Activated T-cell treated with anti-CD3 and anti-CD28 coated beads, Interleukin-2, amount 50 U/mL, for 4 hours (primary cell): ENCODE measurements around the gene UBQLN3. TPM values are rescaled to one million over a fixed set of nuclear protein-coding genes. Genes with fewer than 3 reads are reported as not detected.

Experiments used
- ATAC-seq, 2 donors: fragments of 200-7000 bp; cut with Tn5 transposase; one replicate each; pipeline ENCODE4 v1.10.0; 2021
- DNase-seq: peaks from one replicate; pipeline ENCODE4 v3.0.0-alpha.2; 2020
- H3K27me3 Mint-ChIP-seq: one replicate; pipeline ENCODE4 v1.8.0; 2021; ENCODE audit warnings: low read depth, mixed read lengths
- H3K36me3 Mint-ChIP-seq: one replicate; pipeline ENCODE4 v1.8.0; 2022; ENCODE audit warnings: mixed read lengths; ENCODE audit not compliant: insufficient read depth
- H3K4me1 Mint-ChIP-seq: one replicate; pipeline ENCODE4 v1.8.0; 2021; ENCODE audit warnings: low read depth, mixed read lengths
- H3K4me3 Mint-ChIP-seq: one replicate; pipeline ENCODE4 v1.8.0; 2021; ENCODE audit warnings: mild to moderate bottlenecking, moderate library complexity, mixed read lengths
- H3K9me3 Mint-ChIP-seq: one replicate; pipeline ENCODE4 v1.8.0; 2021; ENCODE audit warnings: mixed read lengths
- total RNA-seq, 3 donors: library from RNA; stranded (reverse); gene quantifications; one replicate each; pipeline ENCODE4 v1.2.1, GENCODE V29; 2021

Gene UBQLN3
- total RNA-seq, 3 donors from 2014 or later, result not detected

DNA sequence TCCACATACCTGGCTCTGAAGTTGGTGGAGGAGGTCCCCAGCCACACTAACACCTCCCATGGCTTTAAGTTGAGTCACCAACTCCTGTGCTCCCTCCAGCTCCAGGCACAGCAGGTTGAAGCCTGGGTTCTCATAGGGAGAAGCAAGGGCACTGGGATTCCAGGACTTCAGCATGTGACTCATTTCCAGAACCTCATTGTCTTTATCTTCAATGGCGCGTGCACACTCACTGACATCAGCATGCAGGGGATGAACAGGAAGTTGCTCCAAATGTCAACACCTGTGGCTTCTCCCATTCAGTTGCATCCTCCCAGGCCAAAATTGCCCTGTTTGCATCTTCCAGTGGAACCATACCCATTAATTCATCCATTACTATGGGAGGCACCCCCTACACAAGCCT, 12.6 kb upstream of the UBQLN3 start:
- Mint-ChIP-seq H3K9me3 (no peaks in the 10 kb centered on the region), H3K4me3 (no peak overlapping the region), H3K27me3 (no peaks in the 10 kb centered on the region), H3K36me3 (no peaks in the 10 kb centered on the region), H3K4me1 (no peaks in the 10 kb centered on the region)
- no peak for ATAC-seq
- no peak for DNase-seq

DNA sequence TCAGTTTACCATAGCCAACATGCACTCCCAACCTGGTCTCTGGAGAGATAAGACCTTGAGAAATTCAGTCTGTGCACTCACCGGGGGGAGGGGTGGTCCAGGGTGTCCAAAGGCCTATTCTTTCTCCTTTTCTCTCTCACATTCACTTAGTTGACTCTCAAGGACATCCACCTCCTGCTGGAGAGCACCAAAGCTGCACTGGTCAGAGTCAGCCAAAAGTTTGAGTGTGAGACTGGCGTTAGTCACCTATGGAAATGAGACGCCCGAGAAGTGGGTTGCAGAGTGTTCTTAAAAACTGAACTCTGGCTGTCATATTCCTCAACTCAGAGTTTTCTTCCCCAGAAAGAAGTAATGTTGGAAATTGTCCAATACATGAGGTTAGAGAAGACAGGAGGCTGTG, 11.8 kb upstream of the UBQLN3 start:
- Mint-ChIP-seq H3K36me3 (no peaks in the 10 kb centered on the region), H3K9me3 (no peaks in the 10 kb centered on the region), H3K4me1 (no peaks in the 10 kb centered on the region)

DNA sequence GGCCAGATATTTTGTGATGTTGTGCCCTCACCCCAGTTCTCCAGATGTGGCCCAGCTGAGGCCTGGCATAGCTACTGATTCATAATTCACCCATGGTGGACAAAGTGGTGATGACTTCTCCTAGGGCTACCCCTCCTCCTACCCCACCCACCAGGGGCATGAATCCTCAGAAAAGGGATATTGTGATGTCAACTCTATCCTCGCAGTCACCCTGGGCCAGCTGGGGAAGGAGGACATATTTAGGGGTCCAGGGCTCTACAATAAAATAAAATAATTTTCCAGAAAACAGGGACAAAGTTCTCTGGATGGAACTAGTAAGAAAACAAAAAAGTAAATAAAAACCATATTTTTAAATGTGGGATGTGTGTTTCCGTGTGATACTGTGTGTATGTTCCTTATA, 6.8 kb upstream of the UBQLN3 start, which contains the start of gene UBQLNL:
Gene UBQLNL (minus strand): TSS at position 101 of the 400 bp plus-strand sequence. CDS start 258 bp downstream, outside the sequence.
- no peaks in the 10 kb centered on the region for H3K36me3 Mint-ChIP-seq
- no peak for DNase-seq
- H3K4me1 Mint-ChIP-seq, result no peaks in the 10 kb centered on the region
- H3K27me3 Mint-ChIP-seq, result no peaks in the 10 kb centered on the region
- H3K9me3 Mint-ChIP-seq, result no peaks in the 10 kb centered on the region
- ATAC-seq, result no peak
- H3K4me3 Mint-ChIP-seq, result no peak within 1 kb of the TSS

More for the DNA sequence above, 11.8 kb upstream of the UBQLN3 start:
- DNase-seq, result no peak
- ATAC-seq, result no peak
- Mint-ChIP-seq H3K4me3 (no peak overlapping the region), H3K27me3 (no peaks in the 10 kb centered on the region)

DNA sequence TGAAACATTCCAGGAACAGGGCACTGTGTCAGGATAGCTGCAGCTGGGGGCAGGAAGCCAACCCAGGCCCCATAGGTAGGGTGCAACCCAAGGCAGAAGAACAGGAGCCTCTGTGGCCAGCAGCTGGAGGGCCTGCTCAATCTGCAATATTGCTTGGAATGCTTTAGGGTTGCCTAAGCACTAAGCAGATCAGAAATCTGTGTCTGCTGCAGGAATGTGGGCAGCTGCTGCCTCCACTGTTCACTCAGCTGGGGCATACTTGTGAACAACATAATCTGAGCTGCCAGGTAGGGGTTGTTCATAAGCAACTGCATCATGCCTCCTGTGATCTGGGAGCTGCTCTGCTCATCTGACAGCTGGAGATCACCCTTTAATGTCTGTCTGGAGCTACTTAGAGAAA, 5.1 kb upstream of the UBQLN3 start:
- Mint-ChIP-seq H3K27me3 (no peaks in the 10 kb centered on the region), H3K9me3 (no peaks in the 10 kb centered on the region), H3K36me3 (no peaks in the 10 kb centered on the region), H3K4me1 (no peaks in the 10 kb centered on the region), H3K4me3 (no peak overlapping the region)
- no peak for ATAC-seq
- no peak for DNase-seq

DNA sequence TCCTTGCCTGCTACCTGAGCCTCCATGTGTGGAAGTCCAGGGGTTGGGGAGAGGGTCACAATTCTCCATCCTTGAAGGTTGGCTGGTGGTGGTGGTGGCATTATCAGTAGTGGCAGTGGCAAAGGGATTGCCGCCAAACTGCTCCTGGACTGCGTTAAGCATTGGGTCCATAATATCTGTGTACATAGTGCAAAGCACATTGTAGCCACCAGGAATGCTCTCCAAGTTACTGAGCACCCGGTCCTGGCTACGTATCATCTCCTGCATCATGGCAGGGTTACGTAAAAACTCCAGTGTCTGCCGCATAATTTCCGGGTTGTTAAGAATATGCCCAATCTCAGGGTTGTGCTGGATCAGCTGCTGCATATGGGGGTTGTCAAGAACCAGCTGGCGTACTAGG, 1.2 kb downstream of the UBQLN3 start:
- H3K4me1 Mint-ChIP-seq, result no peaks in the 10 kb centered on the region
- H3K4me3 Mint-ChIP-seq, result no peak overlapping the region
- H3K9me3 Mint-ChIP-seq, result no peaks in the 10 kb centered on the region
- H3K27me3 Mint-ChIP-seq, result peaks cover 2% of the 10 kb centered on the region
- DNase-seq (no peak), ATAC-seq (no peak)
- H3K36me3 Mint-ChIP-seq, result no peaks in the 10 kb centered on the region

DNA sequence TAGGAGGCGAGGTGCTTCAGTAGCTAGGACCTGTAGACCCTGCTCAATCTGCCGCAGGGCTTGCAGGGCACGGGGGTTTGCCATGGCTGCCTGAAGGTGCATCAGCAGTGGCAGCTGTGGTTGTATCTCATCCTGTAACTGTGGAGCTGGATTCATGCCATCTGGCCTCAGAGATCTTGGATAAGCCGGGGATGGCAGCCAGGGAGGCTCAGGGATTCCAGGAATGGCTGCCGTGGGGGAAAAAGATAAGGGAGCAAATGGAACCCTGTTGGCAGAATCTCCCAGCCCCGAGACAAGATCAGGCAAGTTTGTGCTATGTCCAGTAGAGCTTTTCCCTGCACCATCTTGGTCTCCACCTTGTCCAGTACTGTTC, 1.8 kb downstream of the UBQLN3 start:
- Mint-ChIP-seq H3K9me3 (no peaks in the 10 kb centered on the region), H3K36me3 (no peaks in the 10 kb centered on the region), H3K4me3 (no peak overlapping the region), H3K4me1 (no peaks in the 10 kb centered on the region), H3K27me3 (peaks cover 2% of the 10 kb centered on the region)
- ATAC-seq (no peak), DNase-seq (no peak)

DNA sequence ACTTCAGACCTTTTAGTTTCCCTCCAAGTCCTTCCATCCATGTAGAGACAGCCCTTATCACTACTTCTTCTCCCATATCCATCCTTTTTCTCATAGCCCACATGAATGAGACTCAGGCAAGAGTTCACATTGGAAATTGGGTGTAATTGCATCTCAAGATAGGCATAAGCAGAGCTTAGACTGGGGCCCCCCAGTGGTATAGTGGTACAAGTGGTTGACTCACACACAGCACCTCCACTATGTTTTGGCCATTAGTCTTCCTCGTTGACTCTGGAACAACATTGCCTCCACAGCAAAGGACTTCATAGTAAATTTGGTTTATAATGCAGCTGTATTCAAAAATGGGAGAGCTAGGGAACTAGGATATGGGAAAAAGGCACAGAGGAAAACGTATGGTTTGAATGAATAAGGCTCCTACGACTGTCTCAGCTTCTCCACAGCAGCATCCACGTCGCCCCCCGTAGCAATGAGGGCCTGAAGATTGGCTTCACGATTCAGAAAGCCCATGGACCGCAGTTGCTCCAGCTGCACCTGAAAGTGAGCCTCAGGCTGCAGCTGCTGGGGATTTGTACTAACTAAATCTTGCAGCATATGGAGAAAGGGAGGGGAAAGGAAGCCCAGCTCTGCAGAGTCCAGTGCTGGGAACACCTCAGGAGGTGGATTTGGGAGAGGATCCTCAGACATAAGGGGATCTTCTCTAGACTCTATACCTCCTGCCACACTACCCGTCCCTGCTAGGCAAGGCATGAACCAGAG, 2.4 kb downstream of the UBQLN3 start:
- no peaks in the 10 kb centered on the region for H3K9me3 Mint-ChIP-seq
- no peak overlapping the region for H3K4me3 Mint-ChIP-seq
- ATAC-seq (no peak), DNase-seq (no peak)
- H3K36me3 Mint-ChIP-seq, result no peaks in the 10 kb centered on the region
- peaks cover 2% of the 10 kb centered on the region for H3K27me3 Mint-ChIP-seq
- H3K4me1 Mint-ChIP-seq, result no peaks in the 10 kb centered on the region

DNA sequence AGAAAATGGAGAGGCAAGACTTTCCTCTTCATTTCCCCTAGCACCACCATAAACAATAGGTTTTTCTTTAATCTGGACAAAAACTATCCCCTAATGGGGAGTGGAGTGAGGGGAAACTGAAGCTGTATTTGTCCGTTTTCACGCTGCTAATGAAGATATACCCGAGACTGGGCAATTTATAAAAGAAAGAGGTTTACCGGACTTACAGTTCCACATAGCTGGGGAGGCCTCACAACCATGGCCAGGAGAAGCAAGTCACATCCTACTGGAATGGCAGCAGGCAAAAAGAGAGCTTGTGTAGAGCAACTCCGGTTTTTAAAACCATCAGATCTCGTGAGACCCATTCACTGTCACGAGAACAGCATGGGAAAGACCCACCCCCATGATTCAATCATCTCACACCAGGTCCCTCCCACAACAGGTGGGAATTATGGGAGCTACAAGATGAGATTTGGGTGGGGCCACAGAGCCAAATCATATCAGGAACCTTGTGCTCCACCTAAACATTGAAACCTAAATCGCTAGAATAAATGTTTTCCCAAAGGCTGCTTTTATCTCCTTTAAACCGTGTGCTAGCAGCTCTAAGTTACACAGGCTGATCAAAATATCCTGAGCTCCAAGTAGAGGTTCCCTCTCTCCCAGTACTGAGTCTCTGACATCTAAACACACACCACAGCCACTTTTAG, 4.3 kb downstream of the UBQLN3 start:
- H3K9me3 Mint-ChIP-seq, result no peaks in the 10 kb centered on the region
- H3K36me3 Mint-ChIP-seq, result no peaks in the 10 kb centered on the region
- DNase-seq, result no peak
- peaks cover 2% of the 10 kb centered on the region for H3K27me3 Mint-ChIP-seq
- no peaks in the 10 kb centered on the region for H3K4me1 Mint-ChIP-seq
- no peak for ATAC-seq
- no peak overlapping the region for H3K4me3 Mint-ChIP-seq

DNA sequence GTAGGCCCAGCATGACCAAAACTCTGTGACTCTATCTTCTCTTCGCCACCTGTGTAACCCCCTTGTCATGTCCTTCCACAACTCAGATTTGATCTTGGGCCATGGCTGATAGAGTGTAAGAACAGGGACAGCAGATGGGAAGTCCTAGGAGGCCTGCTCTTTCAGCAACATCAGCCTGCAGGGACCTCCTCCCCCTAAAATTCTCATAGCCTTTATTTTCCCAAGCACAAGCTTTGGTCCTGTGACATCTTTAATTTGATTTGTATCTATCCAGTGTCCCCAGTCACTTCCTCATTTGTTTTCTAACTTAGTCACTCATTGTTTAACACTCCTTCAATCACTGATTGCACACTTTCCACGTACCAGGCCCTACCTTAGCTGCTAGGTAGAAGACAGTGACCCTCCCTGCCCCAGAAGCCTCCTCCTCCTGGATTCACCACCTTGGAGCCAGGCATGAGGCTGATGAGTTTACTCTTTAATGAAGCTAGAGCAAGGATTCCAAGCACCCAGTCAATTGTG, 5.3 kb downstream of the UBQLN3 start:
- Mint-ChIP-seq H3K9me3 (no peaks in the 10 kb centered on the region), H3K4me3 (no peak overlapping the region), H3K4me1 (no peaks in the 10 kb centered on the region), H3K27me3 (peaks cover 2% of the 10 kb centered on the region), H3K36me3 (no peaks in the 10 kb centered on the region)
- DNase-seq (no peak), ATAC-seq (no peak)

DNA sequence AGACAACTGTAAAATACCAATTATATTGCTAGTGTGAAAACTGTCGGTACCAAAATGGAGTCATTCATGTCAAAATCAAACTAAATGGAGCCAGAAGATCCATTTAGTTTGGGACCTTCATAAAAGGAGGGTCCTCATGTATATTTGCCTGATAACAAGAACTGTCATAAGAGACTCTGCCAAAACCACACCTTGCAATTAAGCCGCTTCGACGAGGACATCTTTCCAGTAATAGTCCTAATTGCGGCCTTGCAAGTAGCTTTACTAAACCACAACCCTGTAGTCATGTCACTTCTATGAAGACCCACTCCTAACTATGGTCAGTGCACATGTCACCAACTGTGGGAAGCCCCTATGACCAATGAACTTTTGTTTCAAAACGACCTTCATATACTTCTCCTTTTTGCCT, 9.4 kb downstream of the UBQLN3 start:
- DNase-seq (no peak), ATAC-seq (no peak)
- Mint-ChIP-seq H3K27me3 (no peaks in the 10 kb centered on the region), H3K4me3 (no peak overlapping the region), H3K9me3 (no peaks in the 10 kb centered on the region), H3K4me1 (no peaks in the 10 kb centered on the region), H3K36me3 (no peaks in the 10 kb centered on the region)

DNA sequence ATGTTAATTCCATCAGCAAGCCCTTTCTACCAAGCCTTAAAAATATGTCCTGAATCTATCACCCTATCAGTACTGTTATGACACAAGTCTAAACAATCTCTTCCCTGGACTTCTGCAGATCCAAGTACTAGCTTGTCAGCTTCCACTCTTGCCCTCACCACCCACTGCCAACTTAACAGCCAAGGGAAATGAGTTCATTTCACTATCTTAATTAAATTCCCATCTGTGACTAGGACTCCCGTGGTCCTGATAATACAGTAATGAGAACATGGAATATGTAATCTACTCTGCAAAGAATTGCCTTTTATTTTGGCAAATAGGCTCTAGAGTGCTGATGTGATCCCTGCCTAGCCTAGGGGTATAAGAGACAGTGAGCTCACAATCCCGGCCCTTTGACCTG, 10.1 kb downstream of the UBQLN3 start:
- H3K27me3 Mint-ChIP-seq, result no peaks in the 10 kb centered on the region
- DNase-seq, result no peak
- no peak for ATAC-seq
- H3K36me3 Mint-ChIP-seq, result no peaks in the 10 kb centered on the region
- H3K4me1 Mint-ChIP-seq, result no peaks in the 10 kb centered on the region
- no peak overlapping the region for H3K4me3 Mint-ChIP-seq
- H3K9me3 Mint-ChIP-seq, result no peaks in the 10 kb centered on the region

DNA sequence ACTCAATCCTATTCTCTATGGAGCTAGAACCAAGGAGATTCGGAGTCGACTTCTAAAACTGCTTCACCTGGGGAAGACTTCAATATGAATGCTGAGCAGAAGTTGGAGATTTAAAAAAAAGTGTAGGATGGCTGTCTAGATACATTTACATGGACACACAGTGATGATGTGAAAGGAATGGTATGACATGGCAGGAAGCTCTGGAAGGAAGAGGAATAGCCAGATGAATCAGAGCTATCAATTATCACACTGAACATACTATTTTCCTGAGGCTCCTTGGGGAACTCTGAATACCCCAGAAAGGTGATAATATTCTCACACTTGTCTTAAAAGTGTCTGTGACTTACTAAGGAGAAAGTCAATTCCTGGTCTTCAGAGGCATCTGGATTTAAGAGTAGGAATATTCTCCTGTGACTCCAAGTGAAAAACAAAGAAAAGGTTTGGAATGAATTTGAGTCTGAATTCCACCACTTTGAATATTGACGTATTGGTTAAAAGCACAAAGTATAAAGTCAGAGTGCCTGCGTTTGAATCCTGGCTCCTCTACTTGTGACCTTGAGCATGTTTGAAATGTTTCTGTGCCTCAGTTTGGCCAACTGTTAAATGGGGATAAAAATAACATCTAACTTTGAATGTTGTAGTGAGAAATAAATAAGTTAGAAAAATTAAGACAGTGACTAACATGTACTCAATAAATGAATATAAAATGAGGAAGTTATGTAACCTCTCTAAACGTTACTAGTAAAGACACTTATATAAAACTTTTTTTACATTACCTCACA, 20.0 kb downstream of the UBQLN3 start:
- H3K4me3 Mint-ChIP-seq, result no peak overlapping the region
- H3K27me3 Mint-ChIP-seq, result no peaks in the 10 kb centered on the region
- no peaks in the 10 kb centered on the region for H3K36me3 Mint-ChIP-seq
- no peaks in the 10 kb centered on the region for H3K4me1 Mint-ChIP-seq
- no peaks in the 10 kb centered on the region for H3K9me3 Mint-ChIP-seq
- no peak for DNase-seq
- no peak for ATAC-seq

DNA sequence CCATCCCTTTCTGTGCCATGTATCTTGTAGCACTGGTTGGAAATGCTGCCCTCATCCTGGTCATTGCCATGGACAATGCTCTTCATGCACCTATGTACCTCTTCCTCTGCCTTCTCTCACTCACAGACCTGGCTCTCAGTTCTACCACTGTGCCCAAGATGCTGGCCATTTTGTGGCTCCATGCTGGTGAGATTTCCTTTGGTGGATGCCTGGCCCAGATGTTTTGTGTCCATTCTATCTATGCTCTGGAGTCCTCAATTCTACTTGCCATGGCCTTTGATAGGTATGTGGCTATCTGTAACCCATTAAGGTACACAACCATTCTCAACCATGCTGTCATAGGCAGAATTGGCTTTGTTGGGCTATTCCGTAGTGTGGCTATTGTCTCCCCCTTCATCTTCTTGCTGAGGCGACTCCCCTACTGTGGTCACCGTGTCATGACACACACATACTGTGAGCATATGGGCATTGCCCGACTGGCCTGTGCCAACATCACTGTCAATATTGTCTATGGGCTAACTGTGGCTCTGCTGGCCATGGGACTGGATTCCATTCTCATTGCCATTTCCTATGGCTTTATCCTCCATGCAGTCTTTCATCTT, 20.9 kb downstream of the UBQLN3 start:
- ATAC-seq (no peak), DNase-seq (no peak)
- H3K9me3 Mint-ChIP-seq, result no peaks in the 10 kb centered on the region
- no peaks in the 10 kb centered on the region for H3K27me3 Mint-ChIP-seq
- H3K4me3 Mint-ChIP-seq, result no peak overlapping the region
- no peaks in the 10 kb centered on the region for H3K36me3 Mint-ChIP-seq
- no peaks in the 10 kb centered on the region for H3K4me1 Mint-ChIP-seq

DNA sequence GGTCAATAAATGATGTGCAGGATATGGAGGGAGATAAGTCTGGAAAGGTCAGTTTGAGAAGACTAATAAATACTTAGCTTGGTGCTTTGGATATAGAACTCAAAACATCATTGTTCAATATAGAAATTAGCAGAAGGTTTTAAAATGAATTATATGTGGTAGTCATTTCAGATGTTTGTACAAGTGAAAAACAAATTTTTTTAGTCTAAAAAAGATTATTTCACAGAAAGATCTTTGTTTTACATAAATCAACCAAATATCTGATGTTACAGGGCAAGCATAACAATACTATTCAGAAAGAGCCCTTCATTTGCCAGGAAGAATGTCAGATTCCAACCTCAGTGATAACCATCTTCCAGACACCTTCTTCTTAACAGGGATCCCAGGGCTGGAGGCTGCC, 21.4 kb downstream of the UBQLN3 start, which contains the start of gene OR52D1:
Gene OR52D1 (plus strand): TSS at position 301 of the 400 bp plus-strand sequence. CDS start 22 bp downstream, at position 323.
- H3K4me3 Mint-ChIP-seq, result no peak within 1 kb of the TSS
- no peaks in the 10 kb centered on the region for H3K4me1 Mint-ChIP-seq
- H3K9me3 Mint-ChIP-seq, result no peaks in the 10 kb centered on the region
- no peaks in the 10 kb centered on the region for H3K36me3 Mint-ChIP-seq
- DNase-seq (no peak), ATAC-seq (no peak)
- H3K27me3 Mint-ChIP-seq, result no peaks in the 10 kb centered on the region
